Nephron (organoid): ENCODE results near the gene NKAPD1.
A peak's percentile ranks its signal among the peaks of the same experiment; 100 is the strongest.

Source experiments
- H3K27ac Mint-ChIP-seq, 3 experiments: 2 replicates each; pipeline ENCODE4 v1.8.0; 2020; ENCODE audit warnings: mixed read lengths in 3 of 3, mild to moderate bottlenecking in 2 of 3, moderate library complexity in 1 of 3
- H3K27me3 Mint-ChIP-seq: 2 replicates; pipeline ENCODE4 v1.8.0; 2021; ENCODE audit warnings: low read depth, mild to moderate bottlenecking, moderate library complexity, mixed read lengths
- H3K36me3 Mint-ChIP-seq: 2 replicates; pipeline ENCODE4 v1.8.0; 2020; ENCODE audit warnings: low read depth, mixed read lengths
- H3K4me1 Mint-ChIP-seq: 2 replicates; pipeline ENCODE4 v1.8.0; 2020; ENCODE audit warnings: mixed read lengths
- H3K4me3 Mint-ChIP-seq, 3 experiments: 2 replicates each; pipeline ENCODE4 v1.8.0; 2020; ENCODE audit warnings: mild to moderate bottlenecking in 3 of 3, mixed read lengths in 3 of 3, moderate library complexity in 2 of 3
- H3K9me3 Mint-ChIP-seq: 2 replicates; pipeline ENCODE4 v1.8.0; 2020; ENCODE audit warnings: mixed read lengths
- CTCF ChIP-seq, 3 experiments: fragments of 200-600 bp; sonication (generic); IDR thresholded peaks; one replicate each; pipeline ENCODE4 v1.5.0; 2021; ENCODE audit warnings: antibody characterized with exemption in 3 of 3; ENCODE audit not compliant: unreplicated experiment in 3 of 3

The NKAPD1 gene

GRCh38 chr11:112049777-112050176 is 24.3 kb upstream of the NKAPD1 start:
- H3K9me3 Mint-ChIP-seq = peaks cover 7% of the 10 kb centered on the region
- no peak overlapping the region for H3K4me3 Mint-ChIP-seq
- H3K36me3 Mint-ChIP-seq = peaks cover 90% of the 10 kb centered on the region
- H3K4me1 Mint-ChIP-seq = no peaks in the 10 kb centered on the region
- no peaks in the 10 kb centered on the region for H3K27me3 Mint-ChIP-seq
- TF ChIP-seq CTCF (IDR thresholded peaks at IDR 0.05; ENCODE audit: unreplicated experiment in 3 of 3) = no peak
- H3K27ac Mint-ChIP-seq = no peak overlapping the region

GRCh38 chr11:112050721-112051120 is 23.4 kb upstream of the NKAPD1 start:
- H3K27ac Mint-ChIP-seq = no peak overlapping the region

DNA sequence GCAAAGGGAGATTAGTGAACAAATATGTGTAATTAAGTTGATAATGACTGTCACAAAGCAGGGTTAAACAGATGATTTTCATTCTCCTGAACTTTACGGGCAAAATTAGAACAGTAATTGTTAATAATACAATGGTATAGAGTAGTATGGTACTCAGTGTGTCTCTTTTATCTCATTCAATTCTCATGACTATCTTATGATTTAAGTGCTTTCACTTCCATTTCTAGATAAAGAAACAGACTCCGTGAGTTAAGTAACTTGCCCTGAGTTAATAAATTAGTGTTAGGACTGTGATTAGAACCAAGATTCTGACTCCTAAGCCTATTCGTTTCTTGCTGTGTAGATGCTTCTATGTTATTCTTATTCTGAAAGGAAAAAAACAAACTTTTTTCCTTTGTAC is 22.3 kb upstream of the NKAPD1 start:
- peaks cover 7% of the 10 kb centered on the region for H3K9me3 Mint-ChIP-seq
- H3K36me3 Mint-ChIP-seq = peaks cover 84% of the 10 kb centered on the region
- H3K4me1 Mint-ChIP-seq = no peaks in the 10 kb centered on the region
- no peak for TF ChIP-seq CTCF (IDR thresholded peaks at IDR 0.05; ENCODE audit: unreplicated experiment in 3 of 3)
- no peak overlapping the region for H3K4me3 Mint-ChIP-seq
- H3K27ac Mint-ChIP-seq = no peak overlapping the region
- no peaks in the 10 kb centered on the region for H3K27me3 Mint-ChIP-seq

More at GRCh38 chr11:112050721-112051120, 23.4 kb upstream of the NKAPD1 start:
- Mint-ChIP-seq H3K4me1 (no peaks in the 10 kb centered on the region), H3K36me3 (peaks cover 86% of the 10 kb centered on the region), H3K4me3 (no peak overlapping the region), H3K27me3 (no peaks in the 10 kb centered on the region), H3K9me3 (peaks cover 7% of the 10 kb centered on the region)
- TF ChIP-seq CTCF (IDR thresholded peaks at IDR 0.05; ENCODE audit: unreplicated experiment in 3 of 3) = no peak

GRCh38 chr11:112057170-112057569 is 16.9 kb upstream of the NKAPD1 start:
- Mint-ChIP-seq H3K36me3 (peaks cover 61% of the 10 kb centered on the region), H3K27me3 (no peaks in the 10 kb centered on the region), H3K4me1 (no peaks in the 10 kb centered on the region), H3K27ac (peak overlapping the region in 2 of 3 experiments; percentile 23 to 32), H3K4me3 (no peak overlapping the region), H3K9me3 (no peaks in the 10 kb centered on the region)
- no peak for TF ChIP-seq CTCF (IDR thresholded peaks at IDR 0.05; ENCODE audit: unreplicated experiment in 3 of 3)

- Mint-ChIP-seq H3K36me3 (peaks cover 60% of the 10 kb centered on the region), H3K27ac (no peak overlapping the region), H3K4me1 (no peaks in the 10 kb centered on the region)
Measured at GRCh38 chr11:112058103-112058502, 16.0 kb upstream of the NKAPD1 start.

More at GRCh38 chr11:112058103-112058502, 16.0 kb upstream of the NKAPD1 start:
- no peaks in the 10 kb centered on the region for H3K9me3 Mint-ChIP-seq
- no peak for TF ChIP-seq CTCF (IDR thresholded peaks at IDR 0.05; ENCODE audit: unreplicated experiment in 3 of 3)
- no peak overlapping the region for H3K4me3 Mint-ChIP-seq
- no peaks in the 10 kb centered on the region for H3K27me3 Mint-ChIP-seq
